ENCODE data around the gene RXRA.

DNA sequence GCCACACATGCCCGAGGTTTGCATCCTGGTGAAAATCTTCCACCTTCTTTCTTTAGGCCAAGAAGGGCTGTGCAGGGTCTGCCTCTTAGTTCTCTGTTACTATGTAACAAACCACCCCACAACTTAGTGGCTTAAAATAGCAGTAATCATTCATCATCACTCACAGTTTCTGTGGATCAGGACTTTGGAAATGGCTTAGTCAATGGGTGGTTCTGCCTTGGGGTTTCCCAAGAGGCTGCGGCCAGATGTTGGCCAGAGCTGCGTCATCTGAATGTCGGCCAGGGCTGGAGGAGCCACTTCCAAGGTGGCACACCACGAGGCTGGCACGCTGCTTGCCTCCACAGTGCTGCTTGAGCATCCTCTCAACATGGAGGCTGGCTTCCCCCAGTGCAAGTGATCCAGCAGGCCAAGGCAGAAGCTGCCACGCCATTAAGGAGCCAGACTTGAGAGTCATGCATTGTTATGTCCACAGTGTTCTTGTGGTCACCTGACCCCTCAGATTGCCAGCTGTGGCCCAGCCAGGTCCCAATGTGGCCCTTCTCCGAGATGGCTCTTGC, 135.2 kb downstream of the RXRA start:
- TF ChIP-seq, protein P1, sequence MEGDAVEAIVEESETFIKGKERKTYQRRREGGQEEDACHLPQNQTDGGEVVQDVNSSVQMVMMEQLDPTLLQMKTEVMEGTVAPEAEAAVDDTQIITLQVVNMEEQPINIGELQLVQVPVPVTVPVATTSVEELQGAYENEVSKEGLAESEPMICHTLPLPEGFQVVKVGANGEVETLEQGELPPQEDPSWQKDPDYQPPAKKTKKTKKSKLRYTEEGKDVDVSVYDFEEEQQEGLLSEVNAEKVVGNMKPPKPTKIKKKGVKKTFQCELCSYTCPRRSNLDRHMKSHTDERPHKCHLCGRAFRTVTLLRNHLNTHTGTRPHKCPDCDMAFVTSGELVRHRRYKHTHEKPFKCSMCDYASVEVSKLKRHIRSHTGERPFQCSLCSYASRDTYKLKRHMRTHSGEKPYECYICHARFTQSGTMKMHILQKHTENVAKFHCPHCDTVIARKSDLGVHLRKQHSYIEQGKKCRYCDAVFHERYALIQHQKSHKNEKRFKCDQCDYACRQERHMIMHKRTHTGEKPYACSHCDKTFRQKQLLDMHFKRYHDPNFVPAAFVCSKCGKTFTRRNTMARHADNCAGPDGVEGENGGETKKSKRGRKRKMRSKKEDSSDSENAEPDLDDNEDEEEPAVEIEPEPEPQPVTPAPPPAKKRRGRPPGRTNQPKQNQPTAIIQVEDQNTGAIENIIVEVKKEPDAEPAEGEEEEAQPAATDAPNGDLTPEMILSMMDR (IDR thresholded peaks at IDR 0.05; ENCODE audit: poor library complexity, severe bottlenecking) = no peak
- no peak for TF ChIP-seq POLR2AphosphoS5 (IDR thresholded peaks at IDR 0.05)
- no peak for TF ChIP-seq EP300 (conservative IDR thresholded peaks at IDR 0.05; ENCODE audit: poor library complexity, severe bottlenecking)
- TF ChIP-seq TAF1 (IDR thresholded peaks at IDR 0.05; ENCODE audit: low read depth) = no peak
- no peak for TF ChIP-seq EZH2 (IDR thresholded peaks at IDR 0.05; ENCODE audit: borderline replicate concordance, insufficient read depth, low read length, poor library complexity, severe bottlenecking)
- TF ChIP-seq SMC3 (conservative IDR thresholded peaks at IDR 0.05; ENCODE audit: poor library complexity) = no peak
- TF ChIP-seq RAD21 (conservative IDR thresholded peaks at IDR 0.05) = no peak
- no peak for TF ChIP-seq REST (IDR thresholded peaks at IDR 0.05; ENCODE audit: borderline replicate concordance)
